ENCODE measurements around the gene CHEK1. TPM values are rescaled to one million over a fixed set of nuclear protein-coding genes. Genes with fewer than 3 reads are reported as not detected.

Gene CHEK1
- total RNA-seq, 1 experiment from 2014 or later = 33.2 TPM

DNA sequence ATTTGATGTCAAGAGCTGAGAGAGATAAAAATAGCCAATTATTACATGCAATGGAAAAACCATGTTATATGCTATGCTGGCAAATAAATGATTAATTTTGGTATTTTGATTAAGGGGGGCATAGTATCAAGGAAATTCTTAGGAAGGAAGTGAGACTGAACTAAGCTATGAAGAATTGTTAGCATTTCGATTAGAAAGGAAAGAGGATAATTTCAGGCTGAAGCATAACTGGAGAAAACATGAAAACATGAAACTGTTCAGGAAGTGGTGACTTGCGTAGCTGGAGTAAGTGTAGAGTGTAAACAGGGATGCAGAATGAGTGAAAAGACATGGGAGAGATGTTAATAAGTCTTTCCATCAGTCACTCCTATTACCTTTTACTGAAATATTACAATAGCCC lies 49.2 kb downstream of the CHEK1 start:
- Mint-ChIP-seq H3K36me3 (ENCODE audit: insufficient read depth, unreplicated experiment) (no peaks in the 10 kb centered on the region), H3K27ac (ENCODE audit: unreplicated experiment) (no peak overlapping the region), H3K27me3 (ENCODE audit: unreplicated experiment) (no peaks in the 10 kb centered on the region), H3K4me3 (ENCODE audit: low read depth, unreplicated experiment) (no peak overlapping the region), H3K9me3 (ENCODE audit: low read depth, unreplicated experiment) (no peaks in the 10 kb centered on the region), H3K4me1 (ENCODE audit: low read depth, unreplicated experiment) (no peaks in the 10 kb centered on the region)
- intact Hi-C loops (cut with micrococcal nuclease; ENCODE audit: unreplicated experiment) = no loop called here
- CTCF ChIA-PET = no interaction called here
- TF ChIP-seq CTCF (IDR thresholded peaks at IDR 0.05; ENCODE audit: unreplicated experiment) = no peak
- no peak for DNase-seq
- no TSS peak for BruUV-seq (replicated peaks)

- intact Hi-C loops (cut with micrococcal nuclease; ENCODE audit: unreplicated experiment) = no loop called here
- Mint-ChIP-seq H3K27ac (ENCODE audit: unreplicated experiment) (no peak overlapping the region), H3K27me3 (ENCODE audit: unreplicated experiment) (no peaks in the 10 kb centered on the region), H3K4me3 (ENCODE audit: low read depth, unreplicated experiment) (no peak overlapping the region), H3K4me1 (ENCODE audit: low read depth, unreplicated experiment) (no peaks in the 10 kb centered on the region), H3K36me3 (ENCODE audit: insufficient read depth, unreplicated experiment) (no peaks in the 10 kb centered on the region), H3K9me3 (ENCODE audit: low read depth, unreplicated experiment) (no peaks in the 10 kb centered on the region)
- DNase-seq = no peak
- CTCF ChIA-PET = no interaction called here
- BruUV-seq (replicated peaks) = no TSS peak
- no peak for TF ChIP-seq CTCF (IDR thresholded peaks at IDR 0.05; ENCODE audit: unreplicated experiment)
Observed at GRCh38 chr11:125675196-125675595, 50.2 kb downstream of the CHEK1 start.

DNA sequence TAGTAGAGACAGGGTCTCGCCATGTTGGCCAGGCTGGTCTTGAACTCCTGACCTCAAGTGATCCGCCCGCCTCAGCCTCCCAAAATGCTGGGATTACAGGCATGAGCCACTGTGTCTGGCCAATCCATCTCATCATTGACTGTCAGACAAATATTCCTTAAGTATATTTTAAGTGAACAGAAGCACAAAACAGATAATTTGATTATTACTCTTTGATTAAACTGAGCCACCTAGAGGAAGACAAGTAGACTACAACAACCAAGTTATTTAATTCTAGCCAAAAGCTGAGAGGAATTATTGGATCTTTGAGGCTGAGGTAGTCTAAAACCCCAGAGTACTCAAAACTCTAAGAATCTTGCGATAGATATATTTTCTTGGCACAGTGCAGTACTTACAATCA lies 54.4 kb downstream of the CHEK1 start:
- Mint-ChIP-seq H3K36me3 (ENCODE audit: insufficient read depth, unreplicated experiment) (no peaks in the 10 kb centered on the region), H3K4me1 (ENCODE audit: low read depth, unreplicated experiment) (no peaks in the 10 kb centered on the region), H3K9me3 (ENCODE audit: low read depth, unreplicated experiment) (no peaks in the 10 kb centered on the region), H3K27me3 (ENCODE audit: unreplicated experiment) (no peaks in the 10 kb centered on the region), H3K27ac (ENCODE audit: unreplicated experiment) (no peak overlapping the region), H3K4me3 (ENCODE audit: low read depth, unreplicated experiment) (no peak overlapping the region)
- no peak for TF ChIP-seq CTCF (IDR thresholded peaks at IDR 0.05; ENCODE audit: unreplicated experiment)
- BruUV-seq (replicated peaks) = no TSS peak
- intact Hi-C loops (cut with micrococcal nuclease; ENCODE audit: unreplicated experiment) = no loop called here
- CTCF ChIA-PET = interaction anchor here (0.6 kb wide), 1 partner anchor 202 kb away, joined by 4 read pairs; no protein-coding TSS in a partner anchor
- DNase-seq = no peak

GRCh38 chr11:125679837-125680236 lies 54.9 kb downstream of the CHEK1 start:
- no TSS peak for BruUV-seq (replicated peaks)
- Mint-ChIP-seq H3K9me3 (ENCODE audit: low read depth, unreplicated experiment) (no peaks in the 10 kb centered on the region), H3K27ac (ENCODE audit: unreplicated experiment) (no peak overlapping the region), H3K36me3 (ENCODE audit: insufficient read depth, unreplicated experiment) (no peaks in the 10 kb centered on the region), H3K4me1 (ENCODE audit: low read depth, unreplicated experiment) (no peaks in the 10 kb centered on the region), H3K27me3 (ENCODE audit: unreplicated experiment) (no peaks in the 10 kb centered on the region), H3K4me3 (ENCODE audit: low read depth, unreplicated experiment) (no peak overlapping the region)
- CTCF ChIA-PET = interaction anchor here (0.6 kb wide), 1 partner anchor 201 kb away, joined by 4 read pairs; no protein-coding TSS in a partner anchor
- no peak for DNase-seq
- no peak for TF ChIP-seq CTCF (IDR thresholded peaks at IDR 0.05; ENCODE audit: unreplicated experiment)
- intact Hi-C loops (cut with micrococcal nuclease; ENCODE audit: unreplicated experiment) = no loop called here

Measured in Calu3 (cell line).